Activated CD8-positive, alpha-beta memory T cell treated with anti-CD3 and anti-CD28 coated beads, Interleukin-2, amount 50 U/mL, for 1 hour (primary cell): Measurements from ENCODE around the gene UTP4.
A peak's percentile ranks its signal among the peaks of the same experiment; 100 is the strongest.
"Not testable (repeated sequence)": the region's sequence is repeated elsewhere in the genome, so short reads cannot be mapped to it uniquely, and the experiment has no call there.

Experiments
- DNase-seq: peaks from one replicate; pipeline ENCODE4 v3.0.0-alpha.2; 2020; ENCODE audit errors: extremely low read depth

UTP4 gene

DNA sequence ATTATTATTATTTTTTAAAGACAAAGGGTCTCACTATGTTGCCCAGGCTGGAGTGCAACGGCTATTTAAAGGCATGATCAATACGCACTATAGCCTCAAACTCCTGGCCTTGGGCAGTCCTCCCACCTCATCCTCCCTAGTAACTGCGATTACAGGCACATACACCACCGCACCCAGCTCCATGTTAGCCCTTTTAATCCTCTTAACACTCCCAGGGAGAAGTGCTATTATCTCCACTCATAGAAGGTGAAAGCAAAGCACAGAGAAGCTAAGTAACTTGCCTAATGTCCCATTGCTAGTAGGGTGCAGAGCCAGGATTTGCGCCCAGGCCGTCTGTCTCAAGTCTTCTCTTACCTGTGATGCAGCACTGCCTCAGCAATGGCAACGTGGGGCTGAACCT lies 22.0 kb upstream of the UTP4 start:
- DNase-seq = no peak

GRCh38 chr16:69111216-69111875 lies 21.1 kb upstream of the UTP4 start:
- no peak for DNase-seq

- DNase-seq = no peak
Observed at GRCh38 chr16:69111876-69112230, 20.6 kb upstream of the UTP4 start.

- DNase-seq = no peak
Observed at GRCh38 chr16:69112285-69113129, 19.9 kb upstream of the UTP4 start.

DNA sequence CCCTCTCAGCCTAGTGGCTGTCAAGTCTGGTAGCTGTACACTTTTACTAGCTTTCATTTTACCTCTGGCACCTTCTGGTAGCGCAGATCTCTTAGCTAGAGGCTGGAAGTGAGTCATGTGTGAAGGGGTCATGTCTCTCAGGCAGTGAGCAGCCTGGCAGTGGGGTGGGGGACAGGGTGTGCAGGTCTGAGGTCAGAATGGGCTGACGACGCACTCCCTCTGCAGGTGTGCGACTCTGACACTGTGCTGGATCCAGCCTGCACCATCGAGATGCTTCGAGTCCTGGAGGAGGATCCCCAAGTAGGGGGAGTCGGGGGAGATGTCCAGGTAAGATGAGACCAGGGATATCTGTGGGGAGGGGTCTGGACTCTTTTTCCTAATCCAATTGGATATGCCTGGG lies 19.2 kb upstream of the UTP4 start:
- DNase-seq = no peak

GRCh38 chr16:69114346-69114975 lies 18.0 kb upstream of the UTP4 start:
- no peak for DNase-seq

GRCh38 chr16:69114976-69115355 lies 17.5 kb upstream of the UTP4 start:
- no peak for DNase-seq

- DNase-seq = no peak
Observed at GRCh38 chr16:69115361-69115760, 17.1 kb upstream of the UTP4 start.

- DNase-seq = no peak
Observed at GRCh38 chr16:69115837-69116236, 16.6 kb upstream of the UTP4 start.

GRCh38 chr16:69116256-69116875 lies 16.1 kb upstream of the UTP4 start:
- no peak for DNase-seq

- DNase-seq = no peak
Observed at GRCh38 chr16:69116906-69117305, 15.5 kb upstream of the UTP4 start.

- no peak for DNase-seq
Observed at GRCh38 chr16:69118468-69118867, 14.0 kb upstream of the UTP4 start.

- DNase-seq = no peak
Observed at GRCh38 chr16:69118994-69119393, 13.5 kb upstream of the UTP4 start.

DNA sequence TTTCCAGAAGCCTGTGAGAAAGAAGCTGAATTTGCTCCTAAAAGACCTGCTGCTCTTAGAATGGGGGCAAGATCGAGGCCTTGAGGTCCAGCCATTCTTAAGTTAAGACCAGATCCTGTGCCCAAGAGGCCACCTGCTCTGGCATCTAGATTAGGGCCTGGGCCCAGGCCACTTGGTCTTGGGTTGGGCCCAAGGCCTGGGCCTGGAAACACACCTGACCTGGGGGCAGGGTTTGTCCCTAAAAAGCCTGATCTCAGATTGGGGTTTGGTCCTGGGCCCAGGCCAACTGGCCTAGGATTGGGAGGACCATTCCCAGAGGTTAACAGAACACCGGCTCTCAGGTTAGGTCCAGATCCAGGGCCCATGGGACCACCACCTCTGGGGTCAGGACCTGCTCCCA lies 12.9 kb upstream of the UTP4 start:
- DNase-seq = no peak

DNA sequence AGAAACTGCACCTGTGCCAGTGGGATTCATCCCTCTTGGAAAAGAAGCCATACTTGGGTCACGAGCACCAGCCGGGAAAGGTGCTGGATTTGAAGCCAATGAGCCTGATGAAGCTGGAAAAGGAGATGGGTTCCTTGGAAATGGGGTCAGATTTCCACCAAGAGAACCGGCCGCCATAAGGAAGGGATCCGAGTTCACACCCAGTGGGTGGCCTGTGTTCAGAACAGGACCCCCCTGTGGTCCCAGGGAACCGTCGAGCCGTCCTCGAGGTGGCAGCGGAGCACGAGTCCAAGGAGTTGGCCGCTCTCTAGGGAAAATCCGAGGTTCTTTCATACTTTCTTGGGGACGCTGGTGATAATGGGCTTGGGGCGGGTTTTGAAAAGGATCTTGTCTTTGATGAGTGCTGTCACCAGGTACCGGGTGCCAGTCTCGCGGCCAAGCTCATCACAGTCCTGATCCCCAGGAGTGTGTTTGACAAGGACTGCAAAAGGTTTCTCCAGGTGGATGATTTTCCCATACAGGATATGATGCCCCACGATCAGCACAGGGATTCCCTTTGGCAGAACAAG lies 12.3 kb upstream of the UTP4 start:
- no peak for DNase-seq

GRCh38 chr16:69123910-69124309 lies 8.5 kb upstream of the UTP4 start:
- DNase-seq = peak; percentile 55

- DNase-seq = not testable (repeated sequence)
Observed at GRCh38 chr16:69124406-69124805, 8.0 kb upstream of the UTP4 start.

GRCh38 chr16:69124961-69125360 lies 7.5 kb upstream of the UTP4 start:
- not testable (repeated sequence) for DNase-seq

- DNase-seq = no peak
Observed at GRCh38 chr16:69126221-69126620, 6.2 kb upstream of the UTP4 start.

- not testable (repeated sequence) for DNase-seq
Observed at GRCh38 chr16:69126801-69127200, 5.6 kb upstream of the UTP4 start.

DNA sequence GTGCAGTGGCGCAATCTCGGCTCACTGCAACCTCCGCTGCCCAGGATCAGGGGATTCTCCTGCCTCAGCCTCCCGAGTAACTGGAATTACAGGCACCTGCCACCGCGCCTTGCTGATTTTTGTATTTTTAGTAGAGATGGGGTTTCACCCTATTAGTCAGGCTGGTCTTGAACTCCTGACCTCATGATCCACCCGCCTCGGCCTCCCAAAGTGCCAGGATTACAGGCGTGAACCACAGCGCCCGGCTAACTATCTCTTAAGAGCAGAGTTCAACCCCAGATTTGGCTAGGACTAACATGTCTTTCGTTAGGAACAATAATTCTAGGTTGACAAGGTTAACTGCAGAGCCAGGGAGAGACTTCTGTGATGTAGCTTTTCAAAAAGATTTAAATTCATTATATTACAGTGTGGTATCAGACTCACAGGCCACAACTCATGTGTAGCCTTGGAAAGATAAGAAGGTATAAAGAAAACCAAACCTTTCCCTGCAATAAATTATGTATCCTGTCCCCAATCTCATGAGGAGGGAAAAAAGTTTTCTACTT lies 4.4 kb upstream of the UTP4 start:
- DNase-seq = no peak

- DNase-seq = no peak
Observed at GRCh38 chr16:69130461-69130860, 2.0 kb upstream of the UTP4 start.
